Measurements from ENCODE around the gene NUP214. TPM values are rescaled to one million over a fixed set of nuclear protein-coding genes. Genes with fewer than 3 reads are reported as not detected.

Gene NUP214
- total RNA-seq, 1 experiment from 2014 or later: 35.5 TPM

DNA sequence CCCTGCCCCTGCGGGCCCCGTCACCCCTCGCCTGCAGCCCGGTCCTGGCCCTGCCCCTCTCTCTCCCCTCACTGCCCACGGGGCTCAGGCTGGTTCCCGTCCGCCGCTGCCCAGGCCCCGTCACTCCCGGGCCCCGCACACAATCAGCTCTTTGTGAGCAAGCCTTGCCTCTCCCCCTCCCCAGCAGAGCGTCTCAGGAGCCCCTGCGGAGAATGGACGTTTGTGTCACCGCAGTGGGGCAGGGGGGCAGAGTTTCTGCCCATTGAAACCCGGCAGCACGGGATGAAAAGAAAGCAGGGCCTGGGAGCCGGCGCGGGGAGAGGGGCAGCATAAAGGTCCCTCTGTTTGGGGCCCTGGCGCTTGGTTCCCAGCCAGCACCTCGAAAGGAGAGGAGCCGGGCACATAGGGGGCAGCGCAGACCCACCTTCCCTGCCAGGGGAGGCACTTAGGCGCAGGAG, 13.5 kb upstream of the NUP214 start:
- ChIA-PET POLR2A (interaction anchor here (0.6 kb wide), 1 partner anchor 228 kb away, joined by 3 read pairs; no protein-coding TSS in a partner anchor), RAD21 (ENCODE audit: low non-redundant PET in 1 of 2, low total read pairs in 2 of 2, uncharacterized antibody in 2 of 2, unreplicated experiment in 2 of 2) (no interaction called here), CTCF (no interaction called here)
- Histone ChIP-seq H3K4me3 (replicated peaks in 1 of 2; ENCODE audit: low read depth in 1 of 2, low read length in 2 of 2) (no peak overlapping the region), H3K27ac (ENCODE audit: low read depth, low read length) (no peak overlapping the region), H3K9me2 (ENCODE audit: insufficient read depth) (no peaks in the 10 kb centered on the region), H3K9me3 (ENCODE audit: control insufficient read depth in 1 of 2, insufficient read depth in 1 of 2, low read depth in 1 of 2, low read length in 2 of 2) (no peaks in the 10 kb centered on the region), H3K9ac (ENCODE audit: low read length) (no peak overlapping the region), H3K27me3 (ENCODE audit: insufficient read depth, low read length) (no peaks in the 10 kb centered on the region), H3K36me3 (ENCODE audit: control insufficient read depth in 1 of 2, insufficient read depth in 2 of 2, low read length in 2 of 2) (no peaks in the 10 kb centered on the region), H3K4me1 (ENCODE audit: control insufficient read depth in 1 of 2, insufficient read depth in 2 of 2, low read length in 2 of 2) (no peaks in the 10 kb centered on the region), H2AFZ (ENCODE audit: low read depth, low read length, poor library complexity, severe bottlenecking) (no peak overlapping the region), H3K79me2 (ENCODE audit: insufficient read depth, low read length) (no peaks in the 10 kb centered on the region), H4K20me1 (ENCODE audit: insufficient read depth) (no peaks in the 10 kb centered on the region), H3K4me2 (ENCODE audit: low read length) (no peak overlapping the region)
- ATAC-seq: no peak
- TF ChIP-seq YY1 (IDR thresholded peaks at IDR 0.05; ENCODE audit: extremely low read depth, insufficient replicate concordance, low read depth, low read length) (no peak), ZNF274 (IDR thresholded peaks at IDR 0.05; ENCODE audit: low read depth, low read length) (no peak)
- intact Hi-C loops (cut with micrococcal nuclease): no loop called here
- no peak for DNase-seq (ENCODE audit: low read depth, low spot score)
- BruUV-seq (replicated peaks): no TSS peak

DNA sequence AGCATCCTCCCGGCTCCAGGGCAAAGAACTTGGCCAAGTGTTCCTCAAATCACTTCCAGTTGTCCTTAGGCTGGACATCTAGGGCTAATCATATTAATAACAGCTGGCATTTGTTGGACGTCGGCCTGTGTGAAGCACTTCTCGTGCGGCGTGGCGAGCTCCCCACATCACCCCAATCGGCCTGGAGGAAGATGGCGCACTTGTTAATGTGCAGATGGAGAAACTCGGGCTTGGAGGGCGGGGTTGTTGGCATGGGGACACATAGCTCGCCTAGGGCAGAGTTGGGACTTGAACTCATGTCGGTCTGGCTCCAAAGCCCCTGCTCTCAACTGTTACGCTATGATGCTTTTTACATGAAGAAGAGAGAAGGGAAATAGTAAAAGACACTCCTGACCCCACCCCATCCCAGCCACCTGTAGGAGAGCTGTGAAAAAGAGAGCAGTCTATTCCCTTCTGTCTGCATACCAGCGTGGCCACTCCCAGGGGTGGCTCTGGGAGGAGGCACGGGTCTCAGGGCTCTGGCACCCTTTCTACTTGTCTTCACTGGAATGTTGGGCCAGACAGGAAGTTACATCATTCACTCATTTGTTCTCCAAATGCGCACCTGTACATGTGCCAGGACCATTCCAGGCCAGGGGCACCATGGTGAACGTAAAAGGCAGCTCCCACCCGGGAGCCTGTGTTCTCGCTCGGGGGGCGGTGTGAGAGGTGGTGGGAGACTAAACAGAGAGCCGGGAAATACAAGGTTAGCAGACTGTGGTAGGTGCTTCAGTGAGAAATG, 12.8 kb upstream of the NUP214 start:
- ATAC-seq (no peak), DNase-seq (ENCODE audit: low read depth, low spot score) (no peak)
- Histone ChIP-seq H3K4me1 (ENCODE audit: control insufficient read depth in 1 of 2, insufficient read depth in 2 of 2, low read length in 2 of 2) (no peaks in the 10 kb centered on the region), H4K20me1 (ENCODE audit: insufficient read depth) (no peaks in the 10 kb centered on the region), H3K27me3 (ENCODE audit: insufficient read depth, low read length) (no peaks in the 10 kb centered on the region), H3K9ac (ENCODE audit: low read length) (no peak overlapping the region), H3K27ac (ENCODE audit: low read depth, low read length) (no peak overlapping the region), H3K4me2 (ENCODE audit: low read length) (no peak overlapping the region), H3K79me2 (ENCODE audit: insufficient read depth, low read length) (no peaks in the 10 kb centered on the region), H3K4me3 (replicated peaks in 1 of 2; ENCODE audit: low read depth in 1 of 2, low read length in 2 of 2) (no peak overlapping the region), H3K9me2 (ENCODE audit: insufficient read depth) (no peaks in the 10 kb centered on the region), H2AFZ (ENCODE audit: low read depth, low read length, poor library complexity, severe bottlenecking) (no peak overlapping the region), H3K36me3 (ENCODE audit: control insufficient read depth in 1 of 2, insufficient read depth in 2 of 2, low read length in 2 of 2) (no peaks in the 10 kb centered on the region), H3K9me3 (ENCODE audit: control insufficient read depth in 1 of 2, insufficient read depth in 1 of 2, low read depth in 1 of 2, low read length in 2 of 2) (no peaks in the 10 kb centered on the region)
- intact Hi-C loops (cut with micrococcal nuclease): no loop called here
- TF ChIP-seq POLR2A (IDR thresholded peaks at IDR 0.05; ENCODE audit: borderline replicate concordance, extremely low read depth, insufficient read depth, insufficient read length): no peak
- ChIA-PET POLR2A (no interaction called here), CTCF (no interaction called here), RAD21 (ENCODE audit: low non-redundant PET in 1 of 2, low total read pairs in 2 of 2, uncharacterized antibody in 2 of 2, unreplicated experiment in 2 of 2) (no interaction called here)
- BruUV-seq (replicated peaks): no TSS peak
